ENCODE results near the gene SLC50A1. TPM values are rescaled to one million over a fixed set of nuclear protein-coding genes. Genes with fewer than 3 reads are reported as not detected.

The SLC50A1 gene
- total RNA-seq, 2 experiments from 2014 or later = 50.4 to 52.6 TPM

DNA sequence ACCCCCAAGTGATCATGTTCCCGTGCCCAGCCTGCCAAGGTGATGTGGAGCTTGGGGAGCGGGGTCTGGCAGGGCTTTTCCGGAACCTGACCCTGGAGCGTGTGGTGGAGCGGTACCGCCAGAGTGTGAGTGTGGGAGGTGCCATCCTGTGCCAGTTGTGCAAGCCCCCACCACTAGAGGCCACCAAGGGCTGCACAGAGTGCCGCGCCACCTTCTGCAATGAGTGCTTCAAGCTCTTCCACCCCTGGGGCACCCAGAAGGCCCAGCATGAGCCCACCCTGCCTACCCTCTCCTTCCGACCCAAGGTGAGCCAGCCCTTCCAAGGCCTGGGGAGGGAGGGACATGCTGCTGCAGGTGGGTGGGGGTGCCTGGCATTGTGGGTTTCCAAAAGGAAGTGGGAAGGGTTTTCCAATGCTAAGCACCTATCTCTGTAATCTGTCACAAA lies 40.3 kb downstream of the SLC50A1 start:
- Mint-ChIP-seq H3K27me3 (no peaks in the 10 kb centered on the region), H3K9me3 (no peaks in the 10 kb centered on the region), H3K36me3 (ENCODE audit: low read depth) (peaks cover 51% of the 10 kb centered on the region), H3K27ac (peak overlapping the region; percentile 96), H3K4me3 (peak overlapping the region; percentile 18), H3K4me1 (peaks cover 57% of the 10 kb centered on the region)
- peak; percentile 44 for DNase-seq
- ChIA-PET POLR2A (interaction anchor here (1.0 to 7.5 kb wide), 6 partner anchors 9 to 148 kb away, joined by 3 to 133 read pairs (median 12); partner anchors contain the start of genes MTX1 and THBS3), CTCF (interaction anchor here (0.7 to 5.0 kb wide), 10 partner anchors 19 to 148 kb away, joined by 3 to 93 read pairs (median 9); no protein-coding TSS in a partner anchor)

DNA sequence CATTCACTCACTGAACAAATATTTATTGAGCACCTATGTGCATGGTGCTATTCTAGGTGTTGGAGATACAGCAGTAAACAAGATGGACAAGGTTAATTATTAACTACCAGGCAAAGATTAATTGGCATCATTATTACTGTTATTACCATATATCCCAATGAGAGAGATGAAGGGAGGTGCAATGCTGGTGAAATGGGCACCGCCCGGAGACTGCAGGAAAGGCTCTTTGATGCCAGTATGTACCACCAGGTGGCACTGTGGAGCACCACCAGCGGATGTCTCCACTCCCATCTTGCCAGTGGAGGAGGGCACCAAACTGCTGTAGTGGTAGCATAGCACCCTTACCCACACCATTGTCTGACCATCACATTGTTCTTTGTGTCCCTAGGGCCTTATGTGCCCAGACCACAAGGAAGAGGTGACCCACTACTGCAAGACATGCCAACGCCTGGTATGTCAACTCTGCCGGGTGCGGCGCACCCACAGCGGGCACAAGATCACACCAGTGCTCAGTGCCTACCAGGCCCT lies 41.0 kb downstream of the SLC50A1 start:
- CTCF ChIA-PET = interaction anchor here (0.7 to 5.0 kb wide), 13 partner anchors 17 to 92 kb away, joined by 3 to 93 read pairs (median 11); no protein-coding TSS in a partner anchor
- Mint-ChIP-seq H3K9me3 (no peaks in the 10 kb centered on the region), H3K36me3 (ENCODE audit: low read depth) (peaks cover 56% of the 10 kb centered on the region), H3K4me1 (peaks cover 56% of the 10 kb centered on the region), H3K4me3 (peak overlapping the region; percentile 18), H3K27ac (peak overlapping the region; percentile 96), H3K27me3 (no peaks in the 10 kb centered on the region)
- DNase-seq = peak; percentile 88
- POLR2A ChIA-PET = interaction anchor here (1.2 to 7.5 kb wide), 5 partner anchors 8 to 50 kb away, joined by 8 to 133 read pairs (median 17); partner anchors contain the start of genes MTX1 and THBS3

DNA sequence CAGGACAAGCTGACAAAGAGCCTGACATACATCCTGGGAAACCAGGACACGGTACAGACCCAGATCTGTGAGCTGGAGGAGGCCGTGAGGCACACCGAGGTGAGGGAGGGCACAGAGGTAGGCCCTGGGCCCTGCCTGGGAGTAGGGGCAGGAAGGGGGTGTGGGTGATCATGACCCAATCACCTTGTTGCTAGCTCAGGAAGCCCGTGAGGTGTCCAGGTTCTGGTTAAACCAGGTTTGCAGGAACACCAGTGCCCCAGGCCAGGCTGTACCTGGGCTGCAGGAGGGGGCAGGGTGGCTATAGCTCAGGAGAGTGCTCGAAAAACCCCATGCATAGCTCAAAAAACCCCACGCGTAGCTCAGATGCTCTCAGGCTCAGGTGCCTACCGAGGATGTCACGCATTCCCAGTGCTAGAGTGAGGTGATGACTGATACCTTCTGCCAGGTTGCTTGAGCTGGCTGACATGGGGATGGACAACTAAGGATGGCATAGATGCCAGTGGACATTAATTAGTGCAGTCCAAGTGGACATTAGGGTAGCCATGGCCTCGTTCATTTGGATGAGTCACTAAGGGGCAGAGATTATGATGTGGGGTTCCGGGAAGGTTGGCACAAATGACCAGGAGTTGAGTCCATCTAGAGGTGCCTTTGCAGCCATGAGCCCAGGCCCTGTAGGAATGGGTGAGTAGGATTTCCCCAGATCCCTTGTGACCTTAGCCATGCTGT lies 41.7 kb downstream of the SLC50A1 start:
- H3K27me3 Mint-ChIP-seq = no peaks in the 10 kb centered on the region
- no peaks in the 10 kb centered on the region for H3K9me3 Mint-ChIP-seq
- no peak for DNase-seq
- H3K36me3 Mint-ChIP-seq (ENCODE audit: low read depth) = peaks cover 56% of the 10 kb centered on the region
- no peak overlapping the region for H3K4me3 Mint-ChIP-seq
- peaks cover 53% of the 10 kb centered on the region for H3K4me1 Mint-ChIP-seq
- H3K27ac Mint-ChIP-seq = no peak overlapping the region
- ChIA-PET CTCF (interaction anchor here (0.7 to 2.7 kb wide), 9 partner anchors 16 to 93 kb away, joined by 3 to 21 read pairs (median 8); no protein-coding TSS in a partner anchor), POLR2A (interaction anchor here (1.2 to 7.5 kb wide), 5 partner anchors 16 to 146 kb away, joined by 3 to 133 read pairs (median 8); partner anchors contain the start of genes MTX1 and THBS3)

DNA sequence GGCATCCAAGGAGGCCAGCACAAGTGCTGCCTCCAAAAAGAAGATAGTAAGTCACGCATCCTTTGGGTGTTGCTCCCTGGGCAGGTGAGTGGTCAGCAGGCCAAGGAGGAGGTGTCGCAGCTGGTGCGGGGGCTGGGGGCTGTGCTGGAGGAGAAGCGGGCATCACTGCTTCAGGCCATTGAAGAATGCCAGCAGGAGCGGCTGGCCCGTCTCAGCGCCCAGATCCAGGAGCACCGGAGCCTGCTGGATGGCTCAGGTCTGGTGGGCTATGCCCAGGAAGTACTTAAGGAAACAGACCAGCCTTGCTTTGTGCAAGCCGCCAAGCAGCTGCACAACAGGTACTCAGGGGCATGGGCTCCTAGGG lies 42.2 kb downstream of the SLC50A1 start:
- Mint-ChIP-seq H3K27ac (no peak overlapping the region), H3K27me3 (no peaks in the 10 kb centered on the region), H3K9me3 (no peaks in the 10 kb centered on the region), H3K36me3 (ENCODE audit: low read depth) (peaks cover 57% of the 10 kb centered on the region), H3K4me3 (no peak overlapping the region), H3K4me1 (peaks cover 51% of the 10 kb centered on the region)
- CTCF ChIA-PET = interaction anchor here (1.3 to 2.7 kb wide), 7 partner anchors 15 to 93 kb away, joined by 4 to 21 read pairs (median 9); no protein-coding TSS in a partner anchor
- no peak for DNase-seq
- POLR2A ChIA-PET = interaction anchor here (1.0 to 7.5 kb wide), 6 partner anchors 15 to 145 kb away, joined by 3 to 133 read pairs (median 7); partner anchors contain the start of genes MTX1 and THBS3

DNA sequence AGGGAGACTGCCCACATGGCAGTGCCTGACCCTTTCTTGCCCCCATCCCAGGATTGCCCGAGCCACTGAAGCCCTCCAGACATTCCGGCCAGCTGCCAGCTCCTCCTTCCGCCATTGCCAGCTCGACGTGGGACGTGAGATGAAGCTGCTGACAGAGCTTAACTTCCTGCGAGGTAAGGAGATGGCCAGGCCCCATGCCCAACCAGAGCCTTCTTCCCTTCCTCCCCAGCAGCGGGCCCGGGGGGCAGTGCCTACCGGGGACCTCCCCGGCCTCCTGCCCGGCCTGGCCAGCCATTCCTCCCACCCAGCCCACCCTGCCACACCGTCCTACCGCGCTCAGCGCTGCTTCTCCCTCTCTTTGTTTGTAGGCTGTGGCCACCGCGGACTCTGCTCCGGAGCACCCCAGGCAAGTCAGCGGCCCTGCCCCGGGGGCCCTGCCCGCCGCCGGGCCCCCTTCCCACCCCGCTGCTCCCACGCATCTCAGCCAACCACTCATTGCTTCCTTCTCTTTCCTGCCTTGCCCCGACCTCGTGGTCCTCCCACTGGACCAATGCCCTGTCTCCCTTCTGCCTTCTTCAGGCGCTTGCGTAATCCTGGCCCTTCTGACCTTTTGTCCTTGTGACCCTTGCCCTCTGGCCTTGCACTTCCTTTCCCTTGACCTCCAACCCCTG lies 42.9 kb downstream of the SLC50A1 start:
- H3K9me3 Mint-ChIP-seq = no peaks in the 10 kb centered on the region
- H3K4me3 Mint-ChIP-seq = no peak overlapping the region
- no peak overlapping the region for H3K27ac Mint-ChIP-seq
- CTCF ChIA-PET = interaction anchor here (1.5 to 2.7 kb wide), 4 partner anchors 15 to 94 kb away, joined by 4 to 21 read pairs (median 8); no protein-coding TSS in a partner anchor
- POLR2A ChIA-PET = interaction anchor here (1.0 to 7.5 kb wide), 4 partner anchors 15 to 145 kb away, joined by 3 to 133 read pairs (median 4); no protein-coding TSS in a partner anchor
- no peak for DNase-seq
- no peaks in the 10 kb centered on the region for H3K27me3 Mint-ChIP-seq
- peaks cover 58% of the 10 kb centered on the region for H3K36me3 Mint-ChIP-seq (ENCODE audit: low read depth)
- peaks cover 47% of the 10 kb centered on the region for H3K4me1 Mint-ChIP-seq

DNA sequence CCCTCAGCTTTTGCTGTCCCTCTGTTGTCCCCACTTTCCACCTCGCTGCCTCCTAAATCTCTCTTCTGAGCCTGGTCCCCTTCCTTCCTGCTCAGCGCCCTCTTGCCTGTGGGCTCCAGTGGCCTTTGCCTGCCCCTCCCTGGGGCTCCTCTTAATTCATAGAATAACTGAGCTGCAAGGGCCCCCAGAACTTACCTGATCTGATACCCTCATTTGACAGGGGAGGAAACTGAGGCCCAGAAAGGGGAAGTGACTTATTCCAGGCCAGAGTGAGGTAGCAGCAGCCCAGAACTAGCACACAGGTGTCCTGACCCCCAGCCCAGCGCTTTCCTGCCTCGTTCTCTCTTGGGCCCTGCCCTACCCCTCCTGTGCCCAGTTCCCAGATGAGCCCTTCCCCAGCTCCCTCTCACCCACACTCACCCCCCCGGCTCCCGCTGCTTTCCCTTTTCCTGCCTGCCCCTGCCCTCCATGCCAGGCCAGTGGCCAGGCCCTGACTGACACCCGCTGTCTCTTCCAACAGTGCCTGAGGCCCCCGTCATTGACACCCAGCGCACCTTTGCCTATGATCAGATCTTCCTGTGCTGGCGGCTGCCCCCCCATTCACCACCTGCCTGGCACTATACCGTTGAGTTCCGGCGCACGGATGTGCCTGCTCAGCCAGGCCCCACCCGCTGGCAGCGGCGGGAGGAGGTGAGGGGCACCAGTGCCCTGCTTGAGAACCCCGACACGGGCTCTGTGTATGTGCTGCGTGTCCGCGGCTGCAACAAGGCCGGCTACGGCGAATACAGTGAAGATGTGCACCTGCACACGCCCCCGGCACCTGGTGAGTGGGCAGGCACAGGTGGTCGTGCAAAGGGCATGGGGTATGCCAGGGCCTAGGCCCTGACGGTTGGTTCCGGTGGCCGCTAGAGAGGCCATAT lies 43.7 kb downstream of the SLC50A1 start:
- H3K9me3 Mint-ChIP-seq = no peaks in the 10 kb centered on the region
- no peak for DNase-seq
- POLR2A ChIA-PET = interaction anchor here (1.3 kb wide), 1 partner anchor 47 kb away, joined by 3 read pairs; no protein-coding TSS in a partner anchor
- H3K27me3 Mint-ChIP-seq = no peaks in the 10 kb centered on the region
- H3K36me3 Mint-ChIP-seq (ENCODE audit: low read depth) = peaks cover 60% of the 10 kb centered on the region
- H3K27ac Mint-ChIP-seq = no peak overlapping the region
- H3K4me3 Mint-ChIP-seq = no peak overlapping the region
- H3K4me1 Mint-ChIP-seq = peaks cover 42% of the 10 kb centered on the region
- CTCF ChIA-PET = interaction anchor here (2.7 kb wide), 1 partner anchor 14 kb away, joined by 21 read pairs; no protein-coding TSS in a partner anchor

DNA sequence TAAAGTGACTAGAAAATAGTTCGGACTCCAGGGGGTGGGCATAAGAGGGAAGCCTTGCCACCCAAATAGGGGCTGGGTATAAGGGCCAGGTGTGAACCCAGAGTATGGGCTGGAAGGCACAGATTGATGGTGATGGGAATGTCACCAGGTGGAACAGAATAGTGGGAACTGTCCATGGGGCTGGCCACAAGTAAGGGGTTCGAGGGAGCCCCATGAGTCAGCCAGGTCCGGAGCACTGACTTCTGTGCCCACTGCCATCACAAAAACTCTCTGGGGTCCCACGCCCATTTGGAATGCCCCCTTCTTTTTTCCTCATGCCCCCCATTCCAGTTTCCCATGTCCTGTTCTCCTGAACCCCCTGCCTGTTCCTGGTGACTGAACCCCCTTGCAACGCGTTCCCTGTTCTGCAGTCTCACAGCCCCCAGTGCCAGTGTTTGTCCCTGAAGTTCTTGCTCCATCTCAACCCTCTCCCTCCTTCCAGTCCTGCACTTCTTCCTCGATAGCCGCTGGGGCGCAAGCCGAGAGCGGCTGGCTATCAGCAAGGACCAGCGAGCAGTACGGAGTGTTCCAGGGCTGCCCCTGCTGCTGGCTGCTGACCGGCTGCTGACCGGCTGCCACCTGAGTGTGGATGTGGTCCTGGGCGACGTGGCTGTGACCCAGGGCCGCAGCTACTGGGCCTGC lies 45.9 kb downstream of the SLC50A1 start:
- Mint-ChIP-seq H3K9me3 (no peaks in the 10 kb centered on the region), H3K4me1 (peaks cover 23% of the 10 kb centered on the region), H3K36me3 (ENCODE audit: low read depth) (peaks cover 53% of the 10 kb centered on the region), H3K27me3 (no peaks in the 10 kb centered on the region), H3K4me3 (no peak overlapping the region), H3K27ac (no peak overlapping the region)
- ChIA-PET POLR2A (no interaction called here), CTCF (interaction anchor here (1.0 to 1.3 kb wide), 3 partner anchors 9 to 93 kb away, joined by 3 to 4 read pairs (median 3); partner anchors contain the start of gene KRTCAP2)
- no peak for DNase-seq

DNA sequence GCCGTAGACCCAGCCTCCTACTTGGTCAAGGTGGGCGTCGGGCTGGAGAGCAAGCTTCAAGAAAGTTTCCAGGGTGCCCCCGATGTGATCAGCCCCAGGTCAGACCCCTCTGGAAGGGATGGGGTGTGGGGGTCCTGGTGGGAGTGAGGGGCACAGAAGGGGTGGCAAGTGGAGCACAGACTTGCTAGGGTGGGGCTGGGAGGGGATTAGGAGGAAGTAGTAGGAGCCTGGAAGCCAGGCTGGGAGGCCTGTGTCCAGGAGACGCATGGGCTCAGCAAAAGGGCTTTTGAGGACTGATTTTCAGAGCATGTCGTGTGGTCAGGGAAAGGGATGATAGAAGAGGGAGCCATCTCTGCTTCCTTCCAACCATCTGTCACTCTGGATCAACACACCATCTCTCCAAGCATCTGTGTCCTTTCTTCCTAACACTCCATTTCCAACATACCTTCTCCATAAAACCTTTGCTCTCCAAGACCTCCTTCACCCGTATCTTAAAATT lies 46.4 kb downstream of the SLC50A1 start:
- ChIA-PET CTCF (interaction anchor here (1.1 kb wide), 1 partner anchor 9 kb away, joined by 3 read pairs; the partner anchor contains the start of gene KRTCAP2), POLR2A (interaction anchor here (4.1 kb wide), 1 partner anchor 11 kb away, joined by 26 read pairs; no protein-coding TSS in a partner anchor)
- H3K4me1 Mint-ChIP-seq = peaks cover 17% of the 10 kb centered on the region
- H3K36me3 Mint-ChIP-seq (ENCODE audit: low read depth) = peaks cover 48% of the 10 kb centered on the region
- no peaks in the 10 kb centered on the region for H3K9me3 Mint-ChIP-seq
- H3K4me3 Mint-ChIP-seq = no peak overlapping the region
- H3K27me3 Mint-ChIP-seq = no peaks in the 10 kb centered on the region
- no peak for DNase-seq
- H3K27ac Mint-ChIP-seq = no peak overlapping the region

DNA sequence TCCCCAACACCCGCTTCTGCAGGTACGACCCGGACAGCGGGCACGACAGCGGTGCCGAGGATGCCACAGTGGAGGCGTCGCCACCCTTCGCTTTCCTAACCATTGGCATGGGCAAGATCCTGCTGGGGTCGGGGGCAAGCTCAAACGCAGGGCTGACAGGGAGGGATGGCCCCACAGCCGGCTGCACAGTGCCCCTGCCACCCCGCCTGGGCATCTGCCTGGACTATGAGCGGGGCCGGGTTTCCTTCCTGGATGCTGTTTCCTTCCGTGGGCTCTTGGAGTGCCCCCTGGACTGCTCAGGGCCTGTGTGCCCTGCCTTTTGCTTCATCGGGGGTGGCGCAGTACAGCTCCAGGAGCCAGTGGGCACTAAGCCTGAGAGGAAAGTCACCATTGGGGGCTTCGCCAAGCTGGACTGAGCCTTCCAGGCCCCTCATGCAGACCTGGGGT lies 48.1 kb downstream of the SLC50A1 start:
- peaks cover 42% of the 10 kb centered on the region for H3K36me3 Mint-ChIP-seq (ENCODE audit: low read depth)
- no peak for DNase-seq
- no peaks in the 10 kb centered on the region for H3K9me3 Mint-ChIP-seq
- ChIA-PET POLR2A (interaction anchor here (1.5 to 4.1 kb wide), 2 partner anchors 8 to 10 kb away, joined by 8 to 26 read pairs; no protein-coding TSS in a partner anchor), CTCF (interaction anchor here (1.6 kb wide), 1 partner anchor 10 kb away, joined by 6 read pairs; no protein-coding TSS in a partner anchor)
- no peaks in the 10 kb centered on the region for H3K27me3 Mint-ChIP-seq
- no peak overlapping the region for H3K4me3 Mint-ChIP-seq
- peaks cover 18% of the 10 kb centered on the region for H3K4me1 Mint-ChIP-seq
- no peak overlapping the region for H3K27ac Mint-ChIP-seq

DNA sequence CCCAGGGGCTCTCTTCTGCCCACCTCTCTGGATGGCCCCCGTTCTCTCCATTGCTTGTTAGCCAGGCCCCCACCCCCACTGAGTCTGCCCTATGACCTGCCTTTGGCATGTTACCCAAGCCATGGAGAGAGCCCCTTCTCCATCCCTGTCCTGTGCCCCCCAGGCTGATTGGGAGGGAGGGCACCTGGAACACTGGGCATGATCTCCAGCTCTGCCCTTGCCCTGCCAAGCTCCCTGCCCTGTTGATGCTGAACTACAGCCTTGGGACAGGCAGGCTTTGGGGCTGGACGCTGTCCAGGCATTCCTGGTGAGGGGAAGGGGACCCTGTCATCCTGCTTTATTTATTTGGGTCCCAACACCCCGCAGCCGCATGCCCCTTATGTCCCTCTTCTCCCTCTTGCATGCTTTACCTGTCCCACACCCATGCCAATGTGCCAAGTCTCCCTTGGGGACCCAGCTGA lies 48.7 kb downstream of the SLC50A1 start:
- Mint-ChIP-seq H3K4me3 (no peak overlapping the region), H3K36me3 (ENCODE audit: low read depth) (peaks cover 36% of the 10 kb centered on the region), H3K27me3 (no peaks in the 10 kb centered on the region), H3K9me3 (no peaks in the 10 kb centered on the region), H3K27ac (no peak overlapping the region), H3K4me1 (peaks cover 16% of the 10 kb centered on the region)
- ChIA-PET CTCF (interaction anchor here (0.6 to 1.6 kb wide), 2 partner anchors 10 to 552 kb away, joined by 4 to 6 read pairs; no protein-coding TSS in a partner anchor), POLR2A (interaction anchor here (0.7 to 4.1 kb wide), 4 partner anchors 9 to 60 kb away, joined by 3 to 26 read pairs (median 6); partner anchors contain the start of gene KRTCAP2)
- no peak for DNase-seq

Measured in activated CD4-positive, alpha-beta memory T cell treated with anti-CD3 and anti-CD28 coated beads, Interleukin-2, amount 10 ng/mL, durations not matched to agents 7 days and 5 days (primary cell).